Activated CD8-positive, alpha-beta memory T cell treated with anti-CD3 and anti-CD28 coated beads, Interleukin-2, amount 10 ng/mL, durations not matched to agents 7 days and 5 days (primary cell): ENCODE results near the gene FLNB. TPM values are rescaled to one million over a fixed set of nuclear protein-coding genes. Genes with fewer than 3 reads are reported as not detected.

Experiments used
- ATAC-seq: fragments of 150-1000 bp; cut with Tn5 transposase; one replicate; pipeline ENCODE4 v1.10.0; 2021; ENCODE audit warnings: moderate library complexity
- CTCF ChIA-PET: fragments of 350-600 bp; sonication (Branson Sonifier 250); formaldehyde crosslinking; loops from one replicate; lab custom pipeline; 2021; ENCODE audit warnings: antibody characterized with exemption; lab: Charles Lee
- DNase-seq: peaks from one replicate; pipeline ENCODE4 v3.0.0-alpha.2; 2020
- H3K27ac Mint-ChIP-seq: one replicate; pipeline ENCODE4 v1.8.0; 2021; ENCODE audit warnings: mild to moderate bottlenecking, mixed read lengths
- H3K27me3 Mint-ChIP-seq: one replicate; pipeline ENCODE4 v1.8.0; 2021; ENCODE audit warnings: mixed read lengths
- H3K36me3 Mint-ChIP-seq: one replicate; pipeline ENCODE4 v1.8.0; 2021; ENCODE audit warnings: mild to moderate bottlenecking, mixed read lengths
- H3K4me1 Mint-ChIP-seq: one replicate; pipeline ENCODE4 v1.8.0; 2021; ENCODE audit warnings: mixed read lengths
- H3K4me3 Mint-ChIP-seq: one replicate; pipeline ENCODE4 v1.8.0; 2021; ENCODE audit warnings: mild to moderate bottlenecking, moderate library complexity, mixed read lengths
- H3K9me3 Mint-ChIP-seq: one replicate; pipeline ENCODE4 v1.8.0; 2022; ENCODE audit warnings: low read depth, mixed read lengths
- total RNA-seq, 2 experiments: library from RNA; stranded (reverse); gene quantifications; one replicate each; pipeline ENCODE4 v1.2.3, GENCODE V29; 2021

The FLNB gene
- total RNA-seq, 2 experiments from 2014 or later, result 9.8 to 13.2 TPM

- H3K4me1 Mint-ChIP-seq, result no peaks in the 10 kb centered on the region
- DNase-seq, result no peak
- H3K27ac Mint-ChIP-seq, result no peak overlapping the region
- H3K9me3 Mint-ChIP-seq, result no peaks in the 10 kb centered on the region
- no peaks in the 10 kb centered on the region for H3K27me3 Mint-ChIP-seq
- peaks cover 1% of the 10 kb centered on the region for H3K36me3 Mint-ChIP-seq
- CTCF ChIA-PET, result no interaction called here
- no peak overlapping the region for H3K4me3 Mint-ChIP-seq
- no peak for ATAC-seq
Observed at GRCh38 chr3:58094657-58095056, 86.4 kb downstream of the FLNB start.

GRCh38 chr3:58095603-58096138 is 87.4 kb downstream of the FLNB start:
- Mint-ChIP-seq H3K9me3 (no peaks in the 10 kb centered on the region), H3K4me1 (no peaks in the 10 kb centered on the region), H3K36me3 (peaks cover 1% of the 10 kb centered on the region), H3K27ac (no peak overlapping the region), H3K27me3 (no peaks in the 10 kb centered on the region), H3K4me3 (no peak overlapping the region)
- DNase-seq, result no peak
- CTCF ChIA-PET, result no interaction called here
- no peak for ATAC-seq

- no peaks in the 10 kb centered on the region for H3K9me3 Mint-ChIP-seq
- no peak overlapping the region for H3K27ac Mint-ChIP-seq
- CTCF ChIA-PET, result no interaction called here
- H3K4me3 Mint-ChIP-seq, result no peak overlapping the region
- no peak for ATAC-seq
- DNase-seq, result no peak
- peaks cover 6% of the 10 kb centered on the region for H3K36me3 Mint-ChIP-seq
- H3K4me1 Mint-ChIP-seq, result peaks cover 7% of the 10 kb centered on the region
- no peaks in the 10 kb centered on the region for H3K27me3 Mint-ChIP-seq
Observed at GRCh38 chr3:58098531-58098930, 90.3 kb downstream of the FLNB start.

DNA sequence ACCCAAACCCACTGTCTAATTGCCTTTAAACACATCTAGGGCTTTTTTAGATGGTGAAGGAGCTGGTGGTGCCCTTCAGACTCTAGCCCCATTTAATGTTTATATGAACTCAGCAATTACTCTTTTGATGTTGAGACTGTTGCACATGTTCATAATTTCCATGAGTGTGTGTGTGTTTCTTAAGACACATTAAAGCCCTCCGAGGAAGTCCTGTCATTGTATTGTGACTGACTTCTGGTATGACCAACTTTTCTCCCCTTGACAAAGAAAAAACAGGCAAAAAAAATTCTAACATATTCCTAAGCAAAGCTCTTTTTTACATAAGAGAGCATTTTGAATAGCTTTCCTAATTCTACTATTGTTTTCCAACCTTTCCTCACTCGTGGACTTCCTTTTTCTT is 91.6 kb downstream of the FLNB start:
- no peaks in the 10 kb centered on the region for H3K27me3 Mint-ChIP-seq
- DNase-seq (no peak), ATAC-seq (no peak)
- no peak overlapping the region for H3K27ac Mint-ChIP-seq
- H3K36me3 Mint-ChIP-seq, result peaks cover 6% of the 10 kb centered on the region
- no peaks in the 10 kb centered on the region for H3K9me3 Mint-ChIP-seq
- CTCF ChIA-PET, result interaction anchor here (0.6 kb wide), 1 partner anchor 149 kb away, joined by 3 read pairs; no protein-coding TSS in a partner anchor
- no peak overlapping the region for H3K4me3 Mint-ChIP-seq
- H3K4me1 Mint-ChIP-seq, result peaks cover 7% of the 10 kb centered on the region

GRCh38 chr3:58101499-58102389 is 93.5 kb downstream of the FLNB start:
- Mint-ChIP-seq H3K9me3 (no peaks in the 10 kb centered on the region), H3K27ac (no peak overlapping the region), H3K36me3 (peaks cover 6% of the 10 kb centered on the region), H3K4me1 (peaks cover 7% of the 10 kb centered on the region), H3K4me3 (no peak overlapping the region), H3K27me3 (no peaks in the 10 kb centered on the region)
- ATAC-seq (no peak), DNase-seq (no peak)
- CTCF ChIA-PET, result no interaction called here

GRCh38 chr3:58102390-58102750 is 94.1 kb downstream of the FLNB start:
- Mint-ChIP-seq H3K27me3 (no peaks in the 10 kb centered on the region), H3K36me3 (peaks cover 6% of the 10 kb centered on the region), H3K4me3 (no peak overlapping the region), H3K4me1 (peaks cover 7% of the 10 kb centered on the region), H3K27ac (peak overlapping the region; percentile 8), H3K9me3 (no peaks in the 10 kb centered on the region)
- ATAC-seq, result no peak
- CTCF ChIA-PET, result no interaction called here
- DNase-seq, result no peak

GRCh38 chr3:58102976-58103451 is 94.8 kb downstream of the FLNB start:
- peaks cover 6% of the 10 kb centered on the region for H3K36me3 Mint-ChIP-seq
- peaks cover 7% of the 10 kb centered on the region for H3K4me1 Mint-ChIP-seq
- no peak overlapping the region for H3K27ac Mint-ChIP-seq
- ATAC-seq, result no peak
- no peak for DNase-seq
- CTCF ChIA-PET, result no interaction called here
- H3K27me3 Mint-ChIP-seq, result no peaks in the 10 kb centered on the region
- H3K9me3 Mint-ChIP-seq, result no peaks in the 10 kb centered on the region
- H3K4me3 Mint-ChIP-seq, result no peak overlapping the region

- ATAC-seq (no peak), DNase-seq (no peak)
- Mint-ChIP-seq H3K9me3 (no peaks in the 10 kb centered on the region), H3K27me3 (no peaks in the 10 kb centered on the region), H3K27ac (no peak overlapping the region), H3K4me3 (no peak overlapping the region), H3K36me3 (peaks cover 4% of the 10 kb centered on the region), H3K4me1 (peaks cover 7% of the 10 kb centered on the region)
- CTCF ChIA-PET, result interaction anchor here (0.5 to 0.9 kb wide), 2 partner anchors 30 to 73 kb away, joined by 3 read pairs; no protein-coding TSS in a partner anchor
Observed at GRCh38 chr3:58104151-58104550, 95.9 kb downstream of the FLNB start.

GRCh38 chr3:58104712-58105111 is 96.5 kb downstream of the FLNB start:
- CTCF ChIA-PET, result interaction anchor here (0.5 kb wide), 1 partner anchor 74 kb away, joined by 3 read pairs; no protein-coding TSS in a partner anchor
- H3K9me3 Mint-ChIP-seq, result no peaks in the 10 kb centered on the region
- no peak for ATAC-seq
- no peak overlapping the region for H3K27ac Mint-ChIP-seq
- peaks cover 8% of the 10 kb centered on the region for H3K36me3 Mint-ChIP-seq
- no peak overlapping the region for H3K4me3 Mint-ChIP-seq
- H3K27me3 Mint-ChIP-seq, result no peaks in the 10 kb centered on the region
- H3K4me1 Mint-ChIP-seq, result peaks cover 7% of the 10 kb centered on the region
- no peak for DNase-seq

DNA sequence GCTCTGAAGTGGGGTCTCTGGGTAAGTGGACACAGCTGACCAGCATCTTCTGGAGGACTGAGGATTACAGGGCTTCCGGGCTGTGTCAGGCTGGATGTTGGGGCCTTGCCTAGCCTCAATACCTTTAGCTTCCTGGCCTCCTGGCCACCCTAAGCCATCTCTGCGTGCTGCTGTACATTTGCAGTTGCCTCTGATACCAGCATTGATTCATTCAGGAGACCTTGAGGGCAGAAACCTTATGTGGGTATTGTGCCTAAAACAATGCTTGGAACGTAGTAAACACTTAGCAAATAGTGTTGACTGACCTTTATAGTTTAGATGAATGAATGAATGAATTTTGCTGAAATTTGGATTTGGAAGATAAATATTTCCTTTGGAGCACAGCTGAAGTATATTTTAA is 97.0 kb downstream of the FLNB start:
- Mint-ChIP-seq H3K4me3 (no peak overlapping the region), H3K9me3 (no peaks in the 10 kb centered on the region), H3K27ac (no peak overlapping the region), H3K27me3 (no peaks in the 10 kb centered on the region), H3K36me3 (peaks cover 11% of the 10 kb centered on the region), H3K4me1 (peaks cover 7% of the 10 kb centered on the region)
- CTCF ChIA-PET, result no interaction called here
- no peak for DNase-seq
- ATAC-seq, result no peak

DNA sequence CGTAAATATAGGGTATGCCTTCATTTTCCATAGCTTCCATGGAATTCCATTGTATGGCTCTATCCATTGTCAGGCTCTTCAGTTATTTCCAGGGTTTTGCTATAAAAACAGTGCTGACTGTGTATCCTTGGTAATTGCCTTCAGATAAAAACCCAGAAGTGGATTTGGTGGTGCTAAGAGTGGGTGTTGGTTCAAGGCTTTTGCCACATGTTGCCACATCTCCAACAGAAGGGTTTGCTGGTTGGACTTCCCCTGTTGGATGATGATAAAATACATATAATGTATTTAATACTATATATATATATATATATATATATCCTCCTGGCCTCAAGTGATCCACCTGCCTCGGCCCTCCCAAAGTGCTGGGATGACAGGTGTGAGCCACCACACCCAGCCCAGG is 97.8 kb downstream of the FLNB start:
- H3K4me1 Mint-ChIP-seq, result peaks cover 7% of the 10 kb centered on the region
- H3K36me3 Mint-ChIP-seq, result peaks cover 11% of the 10 kb centered on the region
- ATAC-seq (no peak), DNase-seq (no peak)
- no peaks in the 10 kb centered on the region for H3K27me3 Mint-ChIP-seq
- H3K4me3 Mint-ChIP-seq, result no peak overlapping the region
- no peaks in the 10 kb centered on the region for H3K9me3 Mint-ChIP-seq
- no peak overlapping the region for H3K27ac Mint-ChIP-seq
- CTCF ChIA-PET, result no interaction called here

- ATAC-seq (no peak), DNase-seq (no peak)
- Mint-ChIP-seq H3K4me3 (no peak overlapping the region), H3K4me1 (peaks cover 9% of the 10 kb centered on the region), H3K27ac (no peak overlapping the region), H3K9me3 (no peaks in the 10 kb centered on the region), H3K36me3 (peaks cover 11% of the 10 kb centered on the region), H3K27me3 (no peaks in the 10 kb centered on the region)
- CTCF ChIA-PET, result no interaction called here
Observed at GRCh38 chr3:58106640-58107039, 98.4 kb downstream of the FLNB start.

- DNase-seq (no peak), ATAC-seq (no peak)
- Mint-ChIP-seq H3K27ac (no peak overlapping the region), H3K4me1 (peaks cover 5% of the 10 kb centered on the region), H3K27me3 (no peaks in the 10 kb centered on the region), H3K4me3 (no peak overlapping the region), H3K9me3 (no peaks in the 10 kb centered on the region), H3K36me3 (peaks cover 6% of the 10 kb centered on the region)
- CTCF ChIA-PET, result no interaction called here
Observed at GRCh38 chr3:58107597-58107996, 99.4 kb downstream of the FLNB start.

GRCh38 chr3:58109752-58110151 is 101.5 kb downstream of the FLNB start:
- CTCF ChIA-PET, result interaction anchor here (0.9 kb wide), 1 partner anchor 57 kb away, joined by 4 read pairs; no protein-coding TSS in a partner anchor

More at GRCh38 chr3:58109752-58110151, 101.5 kb downstream of the FLNB start:
- no peak for DNase-seq
- Mint-ChIP-seq H3K4me1 (peaks cover 5% of the 10 kb centered on the region), H3K36me3 (peaks cover 6% of the 10 kb centered on the region), H3K9me3 (no peaks in the 10 kb centered on the region), H3K4me3 (no peak overlapping the region), H3K27ac (no peak overlapping the region), H3K27me3 (no peaks in the 10 kb centered on the region)
- no peak for ATAC-seq
